ENCODE measurements around the gene CAST.

The CAST gene

GRCh38 chr5:96619946-96620345, 42.2 kb upstream of the CAST start:
- no peak overlapping the region for H3K4me3 ChIP-seq (ENCODE audit: low read depth, low read length)
- no peaks in the 10 kb centered on the region for H3K36me3 ChIP-seq (ENCODE audit: control insufficient read depth in 2 of 2, insufficient read depth in 1 of 2, low read length in 2 of 2)
- no peak overlapping the region for H3K27ac ChIP-seq (ENCODE audit: extremely low read depth, low read depth, low read length)
- H3K9me3 ChIP-seq (ENCODE audit: control insufficient read depth, insufficient read depth, low read depth, low read length) = no peaks in the 10 kb centered on the region
- ChIA-PET POLR2A (no interaction called here), CTCF (interaction anchor here (0.6 to 9.8 kb wide), 5 partner anchors 18 to 543 kb away, joined by 3 to 110 read pairs (median 3); no protein-coding TSS in a partner anchor)
- TF ChIP-seq ZFP3 (tag by site-specific recombination; IDR thresholded peaks at IDR 0.05; ENCODE audit: low read depth) (no peak), ZNF174 (tag by site-specific recombination; IDR thresholded peaks at IDR 0.05) (no peak), ZNF18 (tag by site-specific recombination; IDR thresholded peaks at IDR 0.05) (no peak), SCRT2 (tag by site-specific recombination; IDR thresholded peaks at IDR 0.05) (no peak), ELK4 (IDR thresholded peaks at IDR 0.05; ENCODE audit: borderline replicate concordance, low read depth, low read length) (no peak), GLIS1 (tag by site-specific recombination; IDR thresholded peaks at IDR 0.05) (no peak)
- no peaks in the 10 kb centered on the region for H3K4me1 ChIP-seq (ENCODE audit: control insufficient read depth, insufficient read depth, low read length)

- no peak for TF ChIP-seq ZNF658 (tag by site-specific recombination; IDR thresholded peaks at IDR 0.05)
- TF ChIP-seq ZNF529 (tag by site-specific recombination; IDR thresholded peaks at IDR 0.05; ENCODE audit: insufficient replicate concordance) = no peak
- no peak for TF ChIP-seq HOXC10 (CRISPR knock-in tag; IDR thresholded peaks at IDR 0.05)
- no peak for TF ChIP-seq KLF10 (tag by site-specific recombination; IDR thresholded peaks at IDR 0.05)
- no peak for TF ChIP-seq ZNF18 (tag by site-specific recombination; IDR thresholded peaks at IDR 0.05)
- TF ChIP-seq GLI2 (tag by site-specific recombination; IDR thresholded peaks at IDR 0.05; ENCODE audit: borderline replicate concordance, low read depth) = no peak
- no peak for TF ChIP-seq ZNF324 (tag by site-specific recombination; IDR thresholded peaks at IDR 0.05)
- TF ChIP-seq ZBTB20 (tag by site-specific recombination; IDR thresholded peaks at IDR 0.05) = no peak
- TF ChIP-seq ZXDB (tag by site-specific recombination; IDR thresholded peaks at IDR 0.05) = no peak
- no peak for TF ChIP-seq HIC1 (tag by site-specific recombination; IDR thresholded peaks at IDR 0.05)
- no peak for TF ChIP-seq ZNF416 (tag by site-specific recombination; IDR thresholded peaks at IDR 0.05)
- no peak for TF ChIP-seq PBX3 (CRISPR knock-in tag; IDR thresholded peaks at IDR 0.05)
- TF ChIP-seq ZNF175 (tag by site-specific recombination; IDR thresholded peaks at IDR 0.05) = no peak
- no peak for TF ChIP-seq ZNF624 (tag by site-specific recombination; IDR thresholded peaks at IDR 0.05)
- no peak for TF ChIP-seq ZBTB11 (tag by site-specific recombination; conservative IDR thresholded peaks at IDR 0.05; ENCODE audit: low read depth)
- TF ChIP-seq ZNF266 (tag by site-specific recombination; IDR thresholded peaks at IDR 0.05; ENCODE audit: low read depth) = no peak
- CTCF ChIA-PET = interaction anchor here (0.8 kb wide), 1 partner anchor 10 kb away, joined by 4 read pairs; no protein-coding TSS in a partner anchor
Observed at GRCh38 chr5:96624596-96624995, 37.6 kb upstream of the CAST start.

More at GRCh38 chr5:96624596-96624995, 37.6 kb upstream of the CAST start:
- POLR2A ChIA-PET = no interaction called here
- Histone ChIP-seq H3K4me3 (ENCODE audit: low read depth, low read length) (no peak overlapping the region), H3K4me1 (ENCODE audit: control insufficient read depth, insufficient read depth, low read length) (peaks cover 2% of the 10 kb centered on the region), H3K9me3 (ENCODE audit: control insufficient read depth, insufficient read depth, low read depth, low read length) (no peaks in the 10 kb centered on the region), H3K36me3 (ENCODE audit: control insufficient read depth in 2 of 2, insufficient read depth in 1 of 2, low read length in 2 of 2) (no peaks in the 10 kb centered on the region), H3K27ac (ENCODE audit: extremely low read depth, low read depth, low read length) (no peak overlapping the region)

Data from HEK293 (cell line).